ENCODE results near the gene DHX58.
A peak's percentile ranks its signal among the peaks of the same experiment; 100 is the strongest.

The DHX58 gene

DNA sequence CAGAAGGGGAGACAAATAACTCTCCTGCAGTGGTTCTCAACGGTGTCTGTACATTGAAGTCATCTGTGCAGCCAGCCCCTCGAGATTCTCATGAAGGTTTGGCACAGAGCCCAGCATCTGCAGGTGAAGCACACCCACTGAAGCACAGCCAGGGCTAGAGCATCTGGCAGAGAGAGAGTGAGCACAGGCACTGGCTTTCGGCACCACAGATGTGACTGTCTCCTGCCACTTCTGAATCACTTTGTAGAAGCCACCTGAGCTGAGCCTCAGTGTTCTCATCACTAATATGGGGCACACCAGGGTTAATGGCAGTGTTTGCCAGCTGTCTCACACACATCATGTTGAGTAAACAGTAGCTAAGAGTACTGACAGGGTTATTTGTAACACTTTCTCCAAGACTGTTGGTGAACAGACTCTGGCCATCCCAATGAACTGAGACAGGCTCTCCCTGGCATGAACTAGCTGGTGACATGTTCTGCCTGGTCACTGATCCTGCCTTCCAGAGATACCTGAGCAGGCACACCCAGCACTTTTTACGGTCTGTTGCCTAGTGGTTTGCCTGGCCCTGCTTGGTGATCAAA is 21.0 kb upstream of the DHX58 start:
- TF ChIP-seq, protein P1, sequence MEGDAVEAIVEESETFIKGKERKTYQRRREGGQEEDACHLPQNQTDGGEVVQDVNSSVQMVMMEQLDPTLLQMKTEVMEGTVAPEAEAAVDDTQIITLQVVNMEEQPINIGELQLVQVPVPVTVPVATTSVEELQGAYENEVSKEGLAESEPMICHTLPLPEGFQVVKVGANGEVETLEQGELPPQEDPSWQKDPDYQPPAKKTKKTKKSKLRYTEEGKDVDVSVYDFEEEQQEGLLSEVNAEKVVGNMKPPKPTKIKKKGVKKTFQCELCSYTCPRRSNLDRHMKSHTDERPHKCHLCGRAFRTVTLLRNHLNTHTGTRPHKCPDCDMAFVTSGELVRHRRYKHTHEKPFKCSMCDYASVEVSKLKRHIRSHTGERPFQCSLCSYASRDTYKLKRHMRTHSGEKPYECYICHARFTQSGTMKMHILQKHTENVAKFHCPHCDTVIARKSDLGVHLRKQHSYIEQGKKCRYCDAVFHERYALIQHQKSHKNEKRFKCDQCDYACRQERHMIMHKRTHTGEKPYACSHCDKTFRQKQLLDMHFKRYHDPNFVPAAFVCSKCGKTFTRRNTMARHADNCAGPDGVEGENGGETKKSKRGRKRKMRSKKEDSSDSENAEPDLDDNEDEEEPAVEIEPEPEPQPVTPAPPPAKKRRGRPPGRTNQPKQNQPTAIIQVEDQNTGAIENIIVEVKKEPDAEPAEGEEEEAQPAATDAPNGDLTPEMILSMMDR (IDR thresholded peaks at IDR 0.05; ENCODE audit: insufficient read depth, low read depth, low read length, missing control alignments) = no peak
- no peak overlapping the region for H3K4me3 ChIP-seq (ENCODE audit: low read length)
- no peak for DNase-seq (ENCODE audit: low read depth)

DNA sequence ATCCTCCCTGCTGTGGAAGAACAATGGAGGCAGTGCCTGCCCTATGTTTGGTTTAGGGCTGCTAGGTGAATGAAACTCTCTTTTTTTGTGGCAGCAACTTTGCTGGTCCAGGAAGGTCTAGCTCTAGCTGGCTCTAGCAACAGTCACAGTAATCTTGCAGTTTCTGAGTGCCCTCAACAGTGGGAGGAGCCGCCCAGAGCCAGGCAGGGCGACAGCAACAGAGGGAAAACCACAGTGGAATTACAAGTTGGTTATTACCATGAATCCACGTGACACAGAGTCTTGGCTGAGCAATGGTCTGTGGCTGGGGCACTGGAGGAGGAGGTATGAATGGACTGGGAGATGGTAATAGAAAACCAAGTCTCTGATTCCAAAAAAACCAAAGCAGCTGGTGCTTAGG is 20.4 kb upstream of the DHX58 start:
- DNase-seq (ENCODE audit: low read depth) = peak; percentile 61

DNA sequence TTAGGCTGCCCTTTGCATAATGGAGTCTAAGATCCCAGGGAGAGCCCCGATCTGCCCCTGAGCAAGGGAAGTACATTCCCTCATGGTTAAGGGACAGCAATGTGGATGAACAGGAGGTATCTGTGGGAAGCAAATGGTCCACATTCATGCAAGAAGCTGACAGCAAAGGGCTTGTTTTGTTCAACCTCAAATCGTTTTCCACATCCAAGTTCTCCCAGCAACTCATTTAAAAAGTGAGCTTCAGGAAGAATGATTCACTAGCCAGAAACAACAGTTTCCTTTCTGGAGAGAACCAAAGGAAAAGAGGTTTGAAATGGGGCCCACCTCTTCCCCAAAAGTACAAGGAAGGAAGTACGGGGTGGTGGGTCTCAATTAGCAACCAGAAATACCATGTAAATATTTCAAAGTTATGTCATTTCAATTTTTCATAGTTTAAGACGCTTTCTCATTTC is 19.5 kb upstream of the DHX58 start:
- no peak for DNase-seq (ENCODE audit: low read depth)
- no peak overlapping the region for H3K4me3 ChIP-seq (ENCODE audit: low read length)
- TF ChIP-seq, protein P1 (IDR thresholded peaks at IDR 0.05; ENCODE audit: insufficient read depth, low read depth, low read length, missing control alignments) = no peak

More for the DNA sequence above, 20.4 kb upstream of the DHX58 start:
- H3K4me3 ChIP-seq (ENCODE audit: low read length) = no peak overlapping the region
- TF ChIP-seq, protein P1 (IDR thresholded peaks at IDR 0.05; ENCODE audit: insufficient read depth, low read depth, low read length, missing control alignments) = no peak

DNA sequence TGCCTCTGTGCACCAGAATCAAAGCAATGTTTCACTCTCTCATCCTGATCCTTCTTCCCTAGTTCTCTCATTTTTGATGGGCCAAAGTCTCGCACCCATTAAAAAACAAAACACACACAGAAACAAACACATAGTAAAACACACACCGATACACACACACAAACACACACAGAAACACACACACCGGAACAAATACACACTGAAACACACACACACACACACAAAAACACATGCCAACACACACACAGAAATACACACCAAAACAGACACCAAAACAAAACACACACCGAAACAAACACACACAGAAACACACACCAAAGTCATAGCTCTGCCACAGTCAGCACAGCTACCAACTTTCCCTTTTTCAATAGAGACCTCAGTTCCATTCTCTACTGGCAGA is 18.7 kb upstream of the DHX58 start:
- TF ChIP-seq, protein P1 (IDR thresholded peaks at IDR 0.05; ENCODE audit: insufficient read depth, low read depth, low read length, missing control alignments) = no peak
- no peak overlapping the region for H3K4me3 ChIP-seq (ENCODE audit: low read length)
- DNase-seq (ENCODE audit: low read depth) = no peak

DNA sequence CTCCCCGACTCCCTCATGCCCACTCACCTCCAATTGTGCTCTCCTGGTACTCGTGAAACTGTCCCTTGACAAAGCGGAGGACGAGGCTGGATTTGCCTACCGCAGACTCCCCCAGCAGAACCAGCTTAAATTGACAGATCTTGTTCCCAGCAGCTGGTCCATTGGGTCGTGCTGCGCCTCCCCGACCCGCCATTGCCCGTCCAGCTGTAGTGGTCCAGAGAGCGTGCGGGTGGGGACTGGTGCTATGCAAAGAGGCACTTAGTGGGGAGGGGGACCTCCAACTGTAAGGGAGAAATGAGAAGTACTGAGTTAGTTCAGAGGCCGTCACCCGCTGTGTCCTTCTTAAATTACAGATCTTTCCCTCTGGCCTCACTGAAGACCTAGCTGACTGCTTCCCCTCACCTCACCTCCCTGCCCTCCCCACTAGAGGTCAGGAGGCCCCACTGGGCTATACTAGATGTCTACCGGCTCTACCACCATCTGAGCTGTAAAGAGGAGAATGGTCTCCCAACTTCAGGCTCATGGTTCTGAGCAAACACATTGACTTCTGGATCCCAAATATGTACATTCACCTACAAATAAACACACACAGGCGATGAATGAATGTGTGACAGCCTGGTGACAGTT is 17.9 kb upstream of the DHX58 start:
- no peak for DNase-seq (ENCODE audit: low read depth)
- TF ChIP-seq, protein P1 (IDR thresholded peaks at IDR 0.05; ENCODE audit: insufficient read depth, low read depth, low read length, missing control alignments) = no peak

DNA sequence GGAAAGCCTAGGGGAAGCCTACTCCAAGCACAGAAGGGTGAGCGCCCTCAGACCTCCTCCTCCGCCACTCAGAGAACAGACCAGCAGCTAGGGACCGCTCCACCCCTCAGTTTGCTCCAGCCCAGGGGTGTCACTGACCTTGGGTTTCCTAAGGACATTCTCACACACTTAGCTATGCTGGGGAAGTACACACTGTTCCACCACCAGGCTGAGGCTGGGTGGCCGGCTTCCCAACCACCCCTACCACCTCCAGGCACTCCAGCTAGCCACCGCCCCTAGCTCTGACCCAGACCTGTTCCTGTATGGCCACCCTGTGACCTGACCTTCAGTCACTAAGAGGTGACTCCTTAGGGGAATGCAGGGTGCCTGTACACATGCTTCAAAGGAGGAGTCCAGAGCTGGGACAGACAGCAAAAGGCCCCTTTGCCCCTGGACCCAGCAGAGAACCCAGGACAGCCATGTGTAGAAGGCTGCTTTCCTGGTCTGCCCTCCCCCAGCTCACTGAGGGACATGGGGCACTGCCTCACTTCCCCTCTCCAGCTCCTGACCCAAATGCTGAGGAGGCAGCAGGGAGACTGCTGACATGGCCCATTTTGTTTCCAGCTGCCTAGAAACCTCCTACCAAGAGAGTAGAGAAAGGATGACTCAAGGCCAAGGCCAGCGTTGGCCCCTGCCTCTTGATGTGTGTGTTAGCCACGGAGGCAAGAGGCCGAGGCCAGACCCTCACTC is 16.8 kb upstream of the DHX58 start:
- no peak overlapping the region for H3K4me3 ChIP-seq (ENCODE audit: low read length)
- TF ChIP-seq, protein P1 (IDR thresholded peaks at IDR 0.05; ENCODE audit: insufficient read depth, low read depth, low read length, missing control alignments) = no peak
- no peak for DNase-seq (ENCODE audit: low read depth)

More for the DNA sequence above, 17.9 kb upstream of the DHX58 start:
- no peak overlapping the region for H3K4me3 ChIP-seq (ENCODE audit: low read length)
